ENCODE results near the gene RPL7A.

DNA sequence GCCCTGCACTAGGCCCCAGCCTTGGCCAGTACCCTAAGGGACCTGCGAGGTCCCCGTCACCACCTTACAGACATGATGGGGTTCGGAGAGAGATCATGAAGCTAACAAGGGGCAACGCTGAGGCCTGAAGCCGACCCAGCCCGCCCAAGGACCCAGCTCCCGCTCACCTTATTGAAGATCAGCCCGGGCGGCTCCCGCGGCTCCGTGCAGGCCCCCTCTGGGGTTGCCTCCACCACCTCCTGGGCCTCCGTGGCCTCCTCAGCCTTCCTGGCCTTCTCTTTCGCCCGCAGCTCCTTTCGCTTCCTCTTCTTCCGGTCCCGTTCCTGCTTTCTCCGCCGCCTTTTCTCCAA, 15.7 kb upstream of the RPL7A start:
- TF ChIP-seq, protein P1, sequence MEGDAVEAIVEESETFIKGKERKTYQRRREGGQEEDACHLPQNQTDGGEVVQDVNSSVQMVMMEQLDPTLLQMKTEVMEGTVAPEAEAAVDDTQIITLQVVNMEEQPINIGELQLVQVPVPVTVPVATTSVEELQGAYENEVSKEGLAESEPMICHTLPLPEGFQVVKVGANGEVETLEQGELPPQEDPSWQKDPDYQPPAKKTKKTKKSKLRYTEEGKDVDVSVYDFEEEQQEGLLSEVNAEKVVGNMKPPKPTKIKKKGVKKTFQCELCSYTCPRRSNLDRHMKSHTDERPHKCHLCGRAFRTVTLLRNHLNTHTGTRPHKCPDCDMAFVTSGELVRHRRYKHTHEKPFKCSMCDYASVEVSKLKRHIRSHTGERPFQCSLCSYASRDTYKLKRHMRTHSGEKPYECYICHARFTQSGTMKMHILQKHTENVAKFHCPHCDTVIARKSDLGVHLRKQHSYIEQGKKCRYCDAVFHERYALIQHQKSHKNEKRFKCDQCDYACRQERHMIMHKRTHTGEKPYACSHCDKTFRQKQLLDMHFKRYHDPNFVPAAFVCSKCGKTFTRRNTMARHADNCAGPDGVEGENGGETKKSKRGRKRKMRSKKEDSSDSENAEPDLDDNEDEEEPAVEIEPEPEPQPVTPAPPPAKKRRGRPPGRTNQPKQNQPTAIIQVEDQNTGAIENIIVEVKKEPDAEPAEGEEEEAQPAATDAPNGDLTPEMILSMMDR (IDR thresholded peaks at IDR 0.05), result no peak
- TF ChIP-seq POLR2A (IDR thresholded peaks at IDR 0.05) (no peak), EP300 (IDR thresholded peaks at IDR 0.05) (no peak)

Measured in tibial nerve (tissue), 4 donors.